H9 (cell line): ENCODE data around the gene PLXNB3. TPM values are rescaled to one million over a fixed set of nuclear protein-coding genes. Genes with fewer than 3 reads are reported as not detected.

ENCODE experiments used
- DNase-seq: peaks from one replicate; pipeline ENCODE4 v3.0.0-alpha.2; 2017
- H2AFZ ChIP-seq: one replicate; pipeline ENCODE4 v1.6.1; 2013; ENCODE audit warnings: mild to moderate bottlenecking, low read length, control low read depth, moderate library complexity
- H2AK5ac ChIP-seq: 2 replicates; pipeline ENCODE4 v1.6.1; 2013; ENCODE audit warnings: low read length, control low read depth, mixed read lengths; ENCODE audit not compliant: insufficient read length
- H2BK120ac ChIP-seq: one replicate; pipeline ENCODE4 v1.6.1; 2013; ENCODE audit warnings: low read depth, mild to moderate bottlenecking, low read length, control low read depth, inconsistent platforms; ENCODE audit not compliant: poor library complexity, severe bottlenecking
- H2BK12ac ChIP-seq: 2 replicates; pipeline ENCODE4 v1.6.1; 2013; ENCODE audit warnings: low read length, control low read depth, mixed read lengths, low read depth; ENCODE audit not compliant: insufficient read length
- H2BK15ac ChIP-seq: 2 replicates; pipeline ENCODE4 v1.6.1; 2013; ENCODE audit warnings: low read depth, low read length, control low read depth
- H2BK20ac ChIP-seq: one replicate; pipeline ENCODE4 v1.6.1; 2013; ENCODE audit warnings: low read depth, mild to moderate bottlenecking, low read length, control low read depth, inconsistent platforms; ENCODE audit not compliant: poor library complexity, severe bottlenecking
- H2BK5ac ChIP-seq: 2 replicates; pipeline ENCODE4 v1.6.1; 2013; ENCODE audit warnings: low read length, control low read depth, mixed read lengths; ENCODE audit not compliant: insufficient read length
- H3K14ac ChIP-seq: 2 replicates; pipeline ENCODE4 v1.6.1; 2013; ENCODE audit warnings: low read length, control low read depth; ENCODE audit not compliant: insufficient read depth
- H3K18ac ChIP-seq: 2 replicates; pipeline ENCODE4 v1.6.1; 2013; ENCODE audit warnings: low read depth, mild to moderate bottlenecking, mixed read lengths, low read length, control low read depth; ENCODE audit not compliant: insufficient read length
- H3K23ac ChIP-seq: 2 replicates; pipeline ENCODE4 v1.6.1; 2013; ENCODE audit warnings: low read length, control low read depth, mixed read lengths, low read depth; ENCODE audit not compliant: insufficient read length
- H3K23me2 ChIP-seq: 2 replicates; pipeline ENCODE4 v1.6.1; 2013; ENCODE audit warnings: low read depth, mild to moderate bottlenecking, mixed read lengths, low read length, control low read depth; ENCODE audit not compliant: insufficient read length, poor library complexity, severe bottlenecking
- H3K27ac ChIP-seq: 2 replicates; pipeline ENCODE4 v1.5.1; 2013; ENCODE audit warnings: low read length, control low read depth, mixed read lengths, low read depth; ENCODE audit not compliant: insufficient read length
- H3K27me3 ChIP-seq: 2 replicates; pipeline ENCODE4 v1.6.1; 2013; ENCODE audit warnings: low read length, control low read depth, inconsistent platforms; ENCODE audit not compliant: insufficient read depth
- H3K4ac ChIP-seq: 2 replicates; pipeline ENCODE4 v1.6.1; 2013; ENCODE audit warnings: low read depth, mild to moderate bottlenecking, control low read depth, inconsistent platforms, low read length, moderate library complexity
- H3K4me1 ChIP-seq: 2 replicates; pipeline ENCODE4 v1.6.1; 2013; ENCODE audit warnings: low read length, control low read depth, inconsistent platforms; ENCODE audit not compliant: insufficient read depth
- H3K4me2 ChIP-seq: 2 replicates; pipeline ENCODE4 v1.6.1; 2013; ENCODE audit warnings: low read length, control low read depth, mixed read lengths; ENCODE audit not compliant: insufficient read length, insufficient read depth
- H3K56ac ChIP-seq: 2 replicates; pipeline ENCODE4 v1.6.1; 2013; ENCODE audit warnings: low read depth, mild to moderate bottlenecking, mixed read lengths, low read length, control low read depth; ENCODE audit not compliant: insufficient read length
- H3K79me1 ChIP-seq: 2 replicates; pipeline ENCODE4 v1.6.1; 2013; ENCODE audit warnings: low read depth, mild to moderate bottlenecking, moderate library complexity, low read length, control low read depth, inconsistent platforms; ENCODE audit not compliant: insufficient read depth, poor library complexity, severe bottlenecking
- H3K79me2 ChIP-seq: 2 replicates; pipeline ENCODE4 v1.6.1; 2013; ENCODE audit warnings: low read length, control low read depth, inconsistent platforms; ENCODE audit not compliant: insufficient read depth
- H3K9ac ChIP-seq: 2 replicates; pipeline ENCODE4 v1.6.1; 2013; ENCODE audit warnings: low read length, control low read depth, mixed read lengths; ENCODE audit not compliant: insufficient read length; ENCODE audit errors: extremely low read depth
- H3K9me3 ChIP-seq: one replicate; pipeline ENCODE4 v1.6.1; 2013; ENCODE audit warnings: low read depth, low read length, inconsistent platforms; ENCODE audit not compliant: control insufficient read depth
- H3T11ph ChIP-seq: one replicate; pipeline ENCODE4 v1.6.1; 2013; ENCODE audit warnings: mild to moderate bottlenecking, low read length, control low read depth, inconsistent platforms
- H4K20me1 ChIP-seq: one replicate; pipeline ENCODE4 v1.6.1; 2013; ENCODE audit not compliant: control insufficient read depth, insufficient read length, insufficient read depth
- H4K5ac ChIP-seq: 2 replicates; pipeline ENCODE4 v1.6.1; 2013; ENCODE audit warnings: low read depth, mild to moderate bottlenecking, mixed read lengths, low read length, control low read depth; ENCODE audit not compliant: insufficient read length
- H4K8ac ChIP-seq: replicated peaks from 2 replicates; pipeline ENCODE4 v1.6.1; 2013; ENCODE audit warnings: low read length, control low read depth, mixed read lengths, low read depth; ENCODE audit not compliant: insufficient read length
- H4K91ac ChIP-seq: 2 replicates; pipeline ENCODE4 v1.6.1; 2013; ENCODE audit warnings: low read depth, mild to moderate bottlenecking, moderate library complexity, mixed read lengths, low read length, control low read depth; ENCODE audit not compliant: insufficient read length
- H3K27ac Mint-ChIP-seq, 3 experiments: 2 replicates in 2 of 3; 3 replicates in 1 of 3; pipeline ENCODE4 v1.8.0; 2020 to 2021; ENCODE audit warnings: mixed read lengths in 3 of 3, mild to moderate bottlenecking in 1 of 3, moderate library complexity in 1 of 3
- H3K27me3 Mint-ChIP-seq: 2 replicates; pipeline ENCODE4 v1.8.0; 2021; ENCODE audit warnings: low read depth, mild to moderate bottlenecking, moderate library complexity, mixed read lengths
- H3K36me3 Mint-ChIP-seq, 3 experiments: 2 replicates in 2 of 3; 3 replicates in 1 of 3; pipeline ENCODE4 v1.8.0; 2020 to 2021; ENCODE audit warnings: low read depth in 3 of 3, mixed read lengths in 3 of 3; ENCODE audit not compliant: insufficient read depth in 1 of 3
- H3K4me1 Mint-ChIP-seq, 2 experiments: 2 replicates each; pipeline ENCODE4 v1.8.0; 2020; ENCODE audit warnings: mixed read lengths in 2 of 2
- H3K4me3 Mint-ChIP-seq, 2 experiments: 2 replicates in 1 of 2; 3 replicates in 1 of 2; pipeline ENCODE4 v1.8.0; 2020 to 2021; ENCODE audit warnings: mild to moderate bottlenecking in 2 of 2, mixed read lengths in 2 of 2, moderate library complexity in 1 of 2
- H3K9me3 Mint-ChIP-seq, 2 experiments: 2 replicates in 1 of 2; 3 replicates in 1 of 2; pipeline ENCODE4 v1.8.0; 2020; ENCODE audit warnings: mild to moderate bottlenecking in 2 of 2, mixed read lengths in 2 of 2, moderate library complexity in 1 of 2
- CTCF ChIP-seq: fragments of 200-600 bp; sonication (generic); conservative IDR thresholded peaks from 3 replicates; pipeline ENCODE4 v1.8.0; 2021; ENCODE audit warnings: antibody characterized with exemption, mild to moderate bottlenecking
- WGBS: extraction: QIAGEN DNeasy Blood & Tissue Kit; methylation state at CpG from one replicate; pipeline ENCODE4 v1.1.7; 2013; ENCODE audit warnings: missing lambda C conversion rate, low lambda C conversion rate, mixed read lengths; ENCODE audit not compliant: insufficient read length; ENCODE audit errors: extremely low coverage; 5-methylcytosine and 5-hydroxymethylcytosine counted together
- total RNA-seq: library from RNA; stranded (reverse); gene quantifications from 2 replicates; pipeline ENCODE4 v1.2.1, GENCODE V29; 2021

The PLXNB3 gene
- total RNA-seq, 1 experiment from 2014 or later, result 1.9 TPM

DNA sequence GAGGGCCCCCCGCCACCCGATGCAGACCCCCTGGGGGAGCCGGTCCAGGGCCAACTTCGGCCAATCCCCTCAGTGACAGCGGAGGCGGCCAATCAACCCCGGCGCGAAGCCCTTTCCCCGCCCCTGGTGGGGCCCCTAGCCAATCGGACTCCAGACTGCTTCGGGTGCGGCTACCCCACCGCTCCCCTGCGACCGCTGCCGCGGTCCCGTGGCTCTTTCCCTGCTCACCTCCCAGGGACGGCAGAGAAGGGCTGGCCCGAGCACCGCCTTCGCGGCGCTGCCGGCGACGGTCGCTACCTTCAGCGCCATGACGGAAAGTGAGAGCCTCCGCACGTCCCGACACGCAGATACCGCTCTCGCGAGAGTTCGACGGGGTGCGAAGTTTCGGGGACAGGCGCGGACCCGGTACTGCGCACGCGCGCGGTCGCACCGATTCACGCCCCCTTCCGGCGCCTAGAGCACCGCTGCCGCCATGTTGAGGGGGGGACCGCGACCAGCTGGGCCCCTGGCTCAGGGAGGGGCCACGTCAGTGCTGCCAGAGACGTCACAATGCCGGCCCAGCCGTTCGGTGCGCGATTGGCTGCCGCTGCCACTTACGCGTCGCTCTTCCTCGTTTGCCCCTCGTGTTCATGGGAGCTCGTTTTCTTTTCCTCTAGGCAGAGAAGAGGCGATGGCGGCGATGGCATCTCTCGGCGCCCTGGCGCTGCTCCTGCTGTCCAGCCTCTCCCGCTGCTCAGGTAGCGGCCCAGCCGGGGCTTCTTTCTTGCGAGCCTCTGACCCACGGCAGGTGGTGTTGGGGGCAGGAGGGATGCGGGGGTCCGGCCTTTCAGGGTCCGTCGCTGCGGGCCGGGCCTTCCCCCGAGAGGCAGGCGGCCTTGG, 30.2 kb downstream of the PLXNB3 start, which contains the start of the genes IDH3G and SSR4:
Gene IDH3G, minus strand, starts transcription at position 358 of the 879 bp plus-strand sequence. Its CDS starts 49 bp downstream, at position 309.
Gene SSR4, plus strand, starts transcription at position 651 of the 879 bp plus-strand sequence. Its CDS starts 20 bp downstream, at position 671.
- Histone ChIP-seq H4K20me1 (no peaks in the 10 kb centered on the region), H4K8ac (no peak within 1 kb of the TSS), H3K23ac (no peak within 1 kb of the TSS), H3T11ph (no peak within 1 kb of the TSS), H2BK120ac (no peak within 1 kb of the TSS), H3K56ac (no peak within 1 kb of the TSS), H3K9ac (peak within 1 kb of the TSS; percentile 88), H3K18ac (peak within 1 kb of the TSS; percentile 95), H2BK15ac (no peak within 1 kb of the TSS), H4K5ac (no peak within 1 kb of the TSS), H2BK5ac (no peak within 1 kb of the TSS), H3K27ac (no peak within 1 kb of the TSS), H3K14ac (0 out of 2 replicates have a peak within 1 kb of the TSS, but pooled peaks have one; percentile 90), H2AK5ac (no peak within 1 kb of the TSS), H3K79me1 (no peaks in the 10 kb centered on the region), H3K4me2 (peak within 1 kb of the TSS; percentile 55), H4K91ac (no peak within 1 kb of the TSS), H2BK12ac (no peak within 1 kb of the TSS), H3K23me2 (peaks cover 4% of the 10 kb centered on the region), H2AFZ (no peak within 1 kb of the TSS), H3K4ac (no peak within 1 kb of the TSS), H3K27me3 (no peaks in the 10 kb centered on the region), H2BK20ac (no peak within 1 kb of the TSS), H3K79me2 (peaks cover 4% of the 10 kb centered on the region; the same call in 1 of the 2 replicates), H3K9me3 (peaks cover 40% of the 10 kb centered on the region), H3K4me1 (no peaks in the 10 kb centered on the region)
- no CpG with 5 or more reads among the region's 92 CpGs for WGBS
- Mint-ChIP-seq H3K4me1 (peaks cover 7 to 12% of the 10 kb centered on the region in 2 experiments; a peak in 3 of 4 replicates), H3K27ac (peak within 1 kb of the TSS in 2 of 3 experiments; percentile 96 to 97; a peak in 5 of 7 replicates), H3K27me3 (no peaks in the 10 kb centered on the region; the same call in 1 of the 2 replicates), H3K4me3 (peak within 1 kb of the TSS; percentile 87 to 93), H3K9me3 (peaks cover 53 to 75% of the 10 kb centered on the region in 2 experiments), H3K36me3 (peaks cover 33 to 49% (median 39%) of the 10 kb centered on the region in 3 experiments)
- peak; percentile 21; the same call in 1 of the 3 replicates for TF ChIP-seq CTCF
- DNase-seq, result peak; percentile 94
